GM12801 (cell line): ENCODE results near the gene CRP.

Source experiments
- TF ChIP-seq, protein P1 (sequence below): IDR thresholded peaks from one replicate; pipeline ENCODE4 v1.5.1; 2011; ENCODE audit warnings: control low read depth; ENCODE audit not compliant: insufficient read length; ENCODE audit errors: extremely low read depth

The CRP gene

DNA sequence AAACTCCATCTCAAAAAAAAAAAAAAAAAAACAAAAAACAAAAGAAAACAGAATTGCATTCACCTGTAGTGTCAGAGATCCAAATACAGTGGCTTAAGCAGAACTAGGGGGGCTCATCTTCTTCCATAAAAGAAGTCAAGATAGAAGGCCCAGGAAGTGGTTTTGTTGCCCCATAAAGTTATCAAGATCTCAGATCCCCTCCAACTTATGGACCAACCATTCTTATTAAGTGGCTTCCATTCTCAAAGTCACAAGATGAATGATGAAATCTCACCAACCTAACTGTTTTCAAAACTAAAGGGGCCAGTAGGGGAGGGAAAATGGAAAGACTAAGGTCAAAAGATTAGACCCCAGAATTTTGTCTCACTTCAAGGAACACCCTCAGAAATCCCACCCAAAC, 36.2 kb upstream of the CRP start:
- TF ChIP-seq, protein P1, sequence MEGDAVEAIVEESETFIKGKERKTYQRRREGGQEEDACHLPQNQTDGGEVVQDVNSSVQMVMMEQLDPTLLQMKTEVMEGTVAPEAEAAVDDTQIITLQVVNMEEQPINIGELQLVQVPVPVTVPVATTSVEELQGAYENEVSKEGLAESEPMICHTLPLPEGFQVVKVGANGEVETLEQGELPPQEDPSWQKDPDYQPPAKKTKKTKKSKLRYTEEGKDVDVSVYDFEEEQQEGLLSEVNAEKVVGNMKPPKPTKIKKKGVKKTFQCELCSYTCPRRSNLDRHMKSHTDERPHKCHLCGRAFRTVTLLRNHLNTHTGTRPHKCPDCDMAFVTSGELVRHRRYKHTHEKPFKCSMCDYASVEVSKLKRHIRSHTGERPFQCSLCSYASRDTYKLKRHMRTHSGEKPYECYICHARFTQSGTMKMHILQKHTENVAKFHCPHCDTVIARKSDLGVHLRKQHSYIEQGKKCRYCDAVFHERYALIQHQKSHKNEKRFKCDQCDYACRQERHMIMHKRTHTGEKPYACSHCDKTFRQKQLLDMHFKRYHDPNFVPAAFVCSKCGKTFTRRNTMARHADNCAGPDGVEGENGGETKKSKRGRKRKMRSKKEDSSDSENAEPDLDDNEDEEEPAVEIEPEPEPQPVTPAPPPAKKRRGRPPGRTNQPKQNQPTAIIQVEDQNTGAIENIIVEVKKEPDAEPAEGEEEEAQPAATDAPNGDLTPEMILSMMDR: no peak

GRCh38 chr1:159749630-159750029, 35.2 kb upstream of the CRP start:
- TF ChIP-seq, protein P1: no peak

DNA sequence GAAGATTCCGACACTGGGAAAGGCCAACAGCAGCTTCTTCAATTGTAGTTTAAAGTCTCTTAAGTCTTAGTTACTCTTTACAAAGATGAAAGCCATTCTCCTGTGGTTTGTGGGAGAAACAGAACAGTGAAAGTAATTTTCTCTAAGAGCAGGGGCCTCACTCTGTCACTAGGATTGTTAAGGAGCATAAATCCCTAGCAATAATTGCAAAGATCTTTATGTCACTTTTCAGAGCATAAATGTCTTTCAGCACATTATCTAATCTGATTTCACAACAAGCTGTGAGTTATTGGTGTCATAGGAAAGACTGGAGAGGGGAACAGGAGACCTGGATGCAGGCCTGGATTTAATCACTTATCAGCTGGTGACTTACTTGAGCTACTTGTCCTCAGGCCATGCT, 34.0 kb upstream of the CRP start:
- TF ChIP-seq, protein P1: no peak

GRCh38 chr1:159746666-159747065, 32.3 kb upstream of the CRP start:
- TF ChIP-seq, protein P1: no peak

DNA sequence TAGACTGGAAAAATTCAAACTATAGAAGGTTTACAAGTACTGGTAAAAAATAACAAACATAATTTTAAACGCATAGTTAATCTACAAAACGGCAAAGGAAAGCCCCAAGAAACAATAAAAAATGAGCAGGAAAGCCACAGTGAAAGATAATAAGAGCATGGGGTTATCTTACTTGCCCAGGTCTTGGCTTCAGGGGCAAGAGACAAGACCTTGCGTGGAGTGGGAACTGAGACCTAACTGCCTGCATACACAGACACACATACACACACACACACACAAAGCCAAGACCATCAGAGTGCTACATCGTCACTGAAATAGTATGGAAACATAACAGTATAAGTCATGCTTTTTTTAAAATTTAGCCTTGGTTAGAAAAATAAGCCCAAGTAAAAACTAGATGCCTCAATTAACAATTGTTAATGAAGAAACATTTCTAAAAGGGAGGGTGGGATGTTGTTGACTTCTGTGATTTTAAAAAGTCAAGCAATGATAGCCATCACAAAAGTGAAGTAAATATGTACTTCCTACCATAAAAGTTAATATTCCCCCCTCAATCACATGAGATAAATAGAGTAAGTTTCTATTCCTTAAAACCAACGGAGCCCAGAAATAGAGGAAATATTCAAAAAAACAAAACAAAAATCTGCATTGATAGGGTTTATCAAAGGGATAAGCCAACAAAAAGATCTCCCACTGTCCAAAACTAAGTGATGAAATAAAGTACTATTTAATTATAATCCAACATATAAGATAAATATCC, 29.4 kb upstream of the CRP start:
- TF ChIP-seq, protein P1: no peak

- TF ChIP-seq, protein P1: no peak
Observed at GRCh38 chr1:159737238-159737916, 23.0 kb upstream of the CRP start.

GRCh38 chr1:159719990-159720389, 5.6 kb upstream of the CRP start:
- TF ChIP-seq, protein P1: no peak
